SK-N-MC (cell line): Measurements from ENCODE around the gene MYL2.

Experiments used
- EZH2 ChIP-seq: fragments of 200-600 bp; sonication (generic); IDR thresholded peaks from one replicate; pipeline ENCODE4 v1.6.1; 2017; ENCODE audit warnings: antibody characterized with exemption
- POLR2AphosphoS5 ChIP-seq: IDR thresholded peaks from 2 replicates; pipeline ENCODE4 v1.6.1; 2012; ENCODE audit warnings: mild to moderate bottlenecking, low read depth, low read length, borderline replicate concordance

GRCh38 chr12:110936367-110937103 is 16.2 kb upstream of the MYL2 start:
- no peak for TF ChIP-seq EZH2
- TF ChIP-seq POLR2AphosphoS5: no peak
